SU-DHL-6 (cell line): ENCODE results near the gene CDC25C.

Experiments
- H2AFZ ChIP-seq: fragments of 200-600 bp; sonication (generic); 2 replicates; pipeline ENCODE4 v1.6.1; 2014; ENCODE audit warnings: low read depth, mild to moderate bottlenecking, moderate library complexity, mixed read lengths, antibody characterized with exemption, low read length; ENCODE audit not compliant: severe bottlenecking
- H3F3A ChIP-seq: fragments of 200-600 bp; shearing (Covaris generic); 2 replicates; pipeline ENCODE4 v1.6.0; 2016; ENCODE audit warnings: antibody characterized with exemption, mild to moderate bottlenecking; ENCODE audit not compliant: insufficient read depth
- H3K27ac ChIP-seq: fragments of 200-600 bp; sonication (generic); 2 replicates; pipeline ENCODE4 v1.5.1; 2016; ENCODE audit warnings: low read depth, mild to moderate bottlenecking, low read length, moderate library complexity, mixed read lengths
- H3K27me3 ChIP-seq: fragments of 200-600 bp; sonication (generic), shearing (Covaris generic); 2 replicates; pipeline ENCODE4 v1.6.0; 2014; ENCODE audit warnings: mild to moderate bottlenecking, low read length
- H3K36me3 ChIP-seq: fragments of 200-600 bp; sonication (generic); 2 replicates; pipeline ENCODE4 v1.6.1; 2014; ENCODE audit warnings: mild to moderate bottlenecking, low read length, mixed read lengths
- H3K4me2 ChIP-seq: fragments of 300-600, 200-600 bp; shearing (Covaris generic), sonication (generic); 2 replicates; pipeline ENCODE4 v1.6.0; 2014; ENCODE audit warnings: low read length, low read depth, mild to moderate bottlenecking; ENCODE audit not compliant: poor library complexity, severe bottlenecking
- H3K4me3 ChIP-seq: fragments of 200-600 bp; sonication (generic); 2 replicates; pipeline ENCODE4 v1.5.1; 2014; ENCODE audit warnings: antibody characterized with exemption, low read length, mild to moderate bottlenecking, mixed read lengths; ENCODE audit not compliant: insufficient read depth, poor library complexity, severe bottlenecking
- H3K79me2 ChIP-seq: fragments of 200-600 bp; sonication (generic); 2 replicates; pipeline ENCODE4 v1.6.1; 2014; ENCODE audit warnings: mild to moderate bottlenecking, low read length, moderate library complexity; ENCODE audit not compliant: insufficient read depth
- H3K9ac ChIP-seq: fragments of 200-600 bp; sonication (generic); 2 replicates; pipeline ENCODE4 v1.7.0; 2014; ENCODE audit warnings: mild to moderate bottlenecking, low read length
- H3K9me2 ChIP-seq: fragments of 200-600 bp; sonication (generic); replicated peaks from 2 replicates; pipeline ENCODE4 v1.6.1; 2014; ENCODE audit warnings: low read length; ENCODE audit not compliant: insufficient read depth
- H3K9me3 ChIP-seq: fragments of 200-600 bp; sonication (generic); 2 replicates; pipeline ENCODE4 v1.6.1; 2014; ENCODE audit warnings: low read length, mixed read lengths; ENCODE audit not compliant: insufficient read depth
- H4K20me1 ChIP-seq: fragments of 200-600 bp; sonication (generic); 2 replicates; pipeline ENCODE4 v1.6.1; 2014; ENCODE audit warnings: low read depth, mild to moderate bottlenecking, antibody characterized with exemption, low read length, moderate library complexity, mixed read lengths
- EZH2phosphoT487 ChIP-seq: fragments of 200-600 bp; sonication (generic), shearing (Covaris generic); conservative IDR thresholded peaks from 2 replicates; pipeline ENCODE4 v1.6.1; 2018; ENCODE audit warnings: mild to moderate bottlenecking, antibody characterized with exemption, low read length, moderate library complexity, mixed read lengths
- TF ChIP-seq, protein P1 (sequence below): fragments of 200-600 bp; sonication (generic); IDR thresholded peaks from one replicate; pipeline ENCODE4 v1.5.1; 2017; ENCODE audit warnings: antibody characterized with exemption, mild to moderate bottlenecking, low read length, moderate library complexity; ENCODE audit not compliant: insufficient read depth, poor library complexity, severe bottlenecking

CDC25C gene

GRCh38 chr5:138263581-138263980 is 68.0 kb downstream of the CDC25C start:
- no peaks in the 10 kb centered on the region for H4K20me1 ChIP-seq
- no peak overlapping the region for H3K27ac ChIP-seq
- H3K79me2 ChIP-seq: no peaks in the 10 kb centered on the region
- TF ChIP-seq, protein P1, sequence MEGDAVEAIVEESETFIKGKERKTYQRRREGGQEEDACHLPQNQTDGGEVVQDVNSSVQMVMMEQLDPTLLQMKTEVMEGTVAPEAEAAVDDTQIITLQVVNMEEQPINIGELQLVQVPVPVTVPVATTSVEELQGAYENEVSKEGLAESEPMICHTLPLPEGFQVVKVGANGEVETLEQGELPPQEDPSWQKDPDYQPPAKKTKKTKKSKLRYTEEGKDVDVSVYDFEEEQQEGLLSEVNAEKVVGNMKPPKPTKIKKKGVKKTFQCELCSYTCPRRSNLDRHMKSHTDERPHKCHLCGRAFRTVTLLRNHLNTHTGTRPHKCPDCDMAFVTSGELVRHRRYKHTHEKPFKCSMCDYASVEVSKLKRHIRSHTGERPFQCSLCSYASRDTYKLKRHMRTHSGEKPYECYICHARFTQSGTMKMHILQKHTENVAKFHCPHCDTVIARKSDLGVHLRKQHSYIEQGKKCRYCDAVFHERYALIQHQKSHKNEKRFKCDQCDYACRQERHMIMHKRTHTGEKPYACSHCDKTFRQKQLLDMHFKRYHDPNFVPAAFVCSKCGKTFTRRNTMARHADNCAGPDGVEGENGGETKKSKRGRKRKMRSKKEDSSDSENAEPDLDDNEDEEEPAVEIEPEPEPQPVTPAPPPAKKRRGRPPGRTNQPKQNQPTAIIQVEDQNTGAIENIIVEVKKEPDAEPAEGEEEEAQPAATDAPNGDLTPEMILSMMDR: no peak
- TF ChIP-seq EZH2phosphoT487: no peak
- no peak overlapping the region for H3K4me2 ChIP-seq
- no peak overlapping the region for H3K9ac ChIP-seq
- no peak overlapping the region for H2AFZ ChIP-seq
- no peaks in the 10 kb centered on the region for H3K36me3 ChIP-seq
- no peaks in the 10 kb centered on the region for H3K9me2 ChIP-seq
- no peaks in the 10 kb centered on the region for H3F3A ChIP-seq
- no peak overlapping the region for H3K4me3 ChIP-seq
- no peaks in the 10 kb centered on the region for H3K9me3 ChIP-seq
- no peaks in the 10 kb centered on the region for H3K27me3 ChIP-seq

DNA sequence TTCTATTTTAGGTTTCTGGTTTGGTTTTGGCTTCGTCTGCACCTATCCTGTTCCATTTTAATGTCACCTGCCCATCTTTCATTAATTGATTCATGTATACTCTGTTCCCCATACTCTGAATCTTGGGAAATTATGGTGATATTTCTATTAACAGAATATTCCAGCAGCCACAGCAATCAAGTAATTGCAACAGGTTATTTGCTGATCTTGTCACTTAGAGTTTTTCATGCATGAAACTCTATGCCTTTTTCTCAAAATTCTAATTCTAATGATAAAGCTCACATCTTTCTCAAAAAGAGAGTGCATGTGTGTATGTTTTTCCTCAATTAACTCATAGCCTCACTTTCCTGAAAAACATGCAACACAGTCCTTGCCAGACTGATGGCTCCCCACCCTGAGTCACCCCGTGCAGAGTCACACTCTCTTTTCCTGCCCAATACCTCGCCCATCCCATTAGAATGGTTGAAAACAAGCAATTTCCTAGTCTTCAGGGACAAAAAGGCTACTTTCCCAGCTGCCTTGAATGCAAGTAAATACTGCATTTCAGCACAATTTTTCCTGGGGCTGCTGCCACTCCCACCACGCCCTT is 72.8 kb downstream of the CDC25C start:
- no peak for TF ChIP-seq EZH2phosphoT487
- TF ChIP-seq, protein P1: no peak
- Histone ChIP-seq H3K79me2 (no peaks in the 10 kb centered on the region), H3K36me3 (no peaks in the 10 kb centered on the region), H3K4me2 (no peak overlapping the region), H3K27me3 (no peaks in the 10 kb centered on the region), H2AFZ (no peak overlapping the region), H3K9me2 (no peaks in the 10 kb centered on the region), H4K20me1 (no peaks in the 10 kb centered on the region), H3K4me3 (no peak overlapping the region), H3K27ac (no peak overlapping the region), H3K9me3 (no peaks in the 10 kb centered on the region), H3K9ac (no peak overlapping the region), H3F3A (no peaks in the 10 kb centered on the region)

GRCh38 chr5:138257583-138257982 is 74.0 kb downstream of the CDC25C start:
- TF ChIP-seq, protein P1: no peak
- no peak for TF ChIP-seq EZH2phosphoT487
- H3K9ac ChIP-seq: no peak overlapping the region

More at GRCh38 chr5:138257583-138257982, 74.0 kb downstream of the CDC25C start:
- Histone ChIP-seq H3K4me3 (no peak overlapping the region), H3K79me2 (no peaks in the 10 kb centered on the region), H3K4me2 (no peak overlapping the region), H2AFZ (no peak overlapping the region), H3K27me3 (no peaks in the 10 kb centered on the region), H3K27ac (no peak overlapping the region), H3K9me3 (no peaks in the 10 kb centered on the region), H4K20me1 (no peaks in the 10 kb centered on the region), H3K36me3 (no peaks in the 10 kb centered on the region), H3K9me2 (no peaks in the 10 kb centered on the region), H3F3A (no peaks in the 10 kb centered on the region)
